ENCODE measurements around the gene NPR2.

The NPR2 gene

DNA sequence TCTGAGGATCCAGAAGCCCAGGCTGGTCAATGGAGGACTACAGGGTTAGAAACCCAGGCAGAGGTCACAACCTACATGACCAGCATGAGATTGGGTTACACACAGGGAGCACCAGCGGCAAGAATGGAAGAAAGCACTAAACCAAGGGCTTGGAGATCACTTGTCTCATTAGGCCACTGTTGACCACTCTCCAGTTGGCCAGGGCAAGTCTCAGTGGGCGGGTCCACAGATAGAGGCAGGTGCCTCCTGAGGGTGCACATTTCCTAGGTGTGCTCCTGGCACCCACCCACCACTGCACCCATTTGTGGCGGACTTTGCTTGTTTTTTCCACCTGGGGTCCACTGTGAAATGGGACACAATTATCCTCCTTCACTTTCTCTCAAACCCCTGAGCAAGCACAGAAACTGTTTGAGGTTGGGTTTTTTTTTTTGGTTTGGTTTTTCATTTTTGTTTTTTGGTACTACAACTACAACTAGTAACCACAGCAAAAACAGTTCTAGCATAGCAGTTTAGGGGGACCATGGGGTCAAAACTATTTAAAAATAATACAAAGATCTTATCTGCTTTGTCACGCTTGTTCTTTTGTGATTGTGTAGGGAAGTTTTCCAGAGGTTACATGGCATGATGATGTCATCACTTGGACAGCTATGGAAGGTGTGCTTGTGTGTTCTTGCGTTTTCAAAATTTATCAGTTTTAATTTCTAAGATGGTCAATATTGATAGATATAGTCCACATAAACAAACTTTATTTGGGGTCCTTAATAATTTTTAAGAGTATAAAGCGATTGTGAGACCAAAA is 6.1 kb downstream of the NPR2 start:
- no peaks in the 10 kb centered on the region for H4K20me1 ChIP-seq (ENCODE audit: insufficient read depth, low read length, poor library complexity, severe bottlenecking)
- no peak for TF ChIP-seq EZH2phosphoT487 (IDR thresholded peaks at IDR 0.05; ENCODE audit: borderline replicate concordance)
- TF ChIP-seq, protein P1, sequence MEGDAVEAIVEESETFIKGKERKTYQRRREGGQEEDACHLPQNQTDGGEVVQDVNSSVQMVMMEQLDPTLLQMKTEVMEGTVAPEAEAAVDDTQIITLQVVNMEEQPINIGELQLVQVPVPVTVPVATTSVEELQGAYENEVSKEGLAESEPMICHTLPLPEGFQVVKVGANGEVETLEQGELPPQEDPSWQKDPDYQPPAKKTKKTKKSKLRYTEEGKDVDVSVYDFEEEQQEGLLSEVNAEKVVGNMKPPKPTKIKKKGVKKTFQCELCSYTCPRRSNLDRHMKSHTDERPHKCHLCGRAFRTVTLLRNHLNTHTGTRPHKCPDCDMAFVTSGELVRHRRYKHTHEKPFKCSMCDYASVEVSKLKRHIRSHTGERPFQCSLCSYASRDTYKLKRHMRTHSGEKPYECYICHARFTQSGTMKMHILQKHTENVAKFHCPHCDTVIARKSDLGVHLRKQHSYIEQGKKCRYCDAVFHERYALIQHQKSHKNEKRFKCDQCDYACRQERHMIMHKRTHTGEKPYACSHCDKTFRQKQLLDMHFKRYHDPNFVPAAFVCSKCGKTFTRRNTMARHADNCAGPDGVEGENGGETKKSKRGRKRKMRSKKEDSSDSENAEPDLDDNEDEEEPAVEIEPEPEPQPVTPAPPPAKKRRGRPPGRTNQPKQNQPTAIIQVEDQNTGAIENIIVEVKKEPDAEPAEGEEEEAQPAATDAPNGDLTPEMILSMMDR (conservative IDR thresholded peaks at IDR 0.05; ENCODE audit: low read length), result no peak
- H3K36me3 ChIP-seq (ENCODE audit: insufficient read depth, low read length), result peaks cover 12% of the 10 kb centered on the region; the same call in 1 of the 2 replicates
- H2AFZ ChIP-seq (ENCODE audit: low read length), result no peak overlapping the region
- H3K9me2 ChIP-seq (replicated peaks; ENCODE audit: low read depth, low read length), result no peaks in the 10 kb centered on the region
- no peaks in the 10 kb centered on the region for H3F3A ChIP-seq (ENCODE audit: low read depth)
- H3K4me3 ChIP-seq (ENCODE audit: low read length, poor library complexity, severe bottlenecking), result no peak overlapping the region
- no peak overlapping the region for H3K4me2 ChIP-seq (ENCODE audit: low read depth, low read length, poor library complexity, severe bottlenecking)
- peaks cover 16% of the 10 kb centered on the region for H3K4me1 ChIP-seq (ENCODE audit: insufficient read depth, low read length, poor library complexity, severe bottlenecking)
- no peaks in the 10 kb centered on the region for H3K27me3 ChIP-seq (ENCODE audit: insufficient read depth, low read length, poor library complexity, severe bottlenecking)
- no peak overlapping the region for H3K9ac ChIP-seq (ENCODE audit: low read depth, low read length, poor library complexity, severe bottlenecking)
- H3K9me3 ChIP-seq (ENCODE audit: insufficient read depth, low read depth, low read length), result no peaks in the 10 kb centered on the region
- no peaks in the 10 kb centered on the region for H3K79me2 ChIP-seq (ENCODE audit: insufficient read depth, low read length)

GRCh38 chr9:35798658-35799374 is 7.4 kb downstream of the NPR2 start:
- Histone ChIP-seq H2AFZ (ENCODE audit: low read length) (no peak overlapping the region), H3K4me2 (ENCODE audit: low read depth, low read length, poor library complexity, severe bottlenecking) (no peak overlapping the region), H4K20me1 (ENCODE audit: insufficient read depth, low read length, poor library complexity, severe bottlenecking) (no peaks in the 10 kb centered on the region), H3K4me1 (ENCODE audit: insufficient read depth, low read length, poor library complexity, severe bottlenecking) (peaks cover 16% of the 10 kb centered on the region), H3F3A (ENCODE audit: low read depth) (no peaks in the 10 kb centered on the region), H3K36me3 (ENCODE audit: insufficient read depth, low read length) (peaks cover 10% of the 10 kb centered on the region; the same call in 1 of the 2 replicates), H3K79me2 (ENCODE audit: insufficient read depth, low read length) (no peaks in the 10 kb centered on the region), H3K9me3 (ENCODE audit: insufficient read depth, low read depth, low read length) (no peaks in the 10 kb centered on the region), H3K4me3 (ENCODE audit: low read length, poor library complexity, severe bottlenecking) (no peak overlapping the region), H3K9me2 (replicated peaks; ENCODE audit: low read depth, low read length) (no peaks in the 10 kb centered on the region), H3K9ac (ENCODE audit: low read depth, low read length, poor library complexity, severe bottlenecking) (no peak overlapping the region), H3K27me3 (ENCODE audit: insufficient read depth, low read length, poor library complexity, severe bottlenecking) (no peaks in the 10 kb centered on the region)
- TF ChIP-seq, protein P1 (conservative IDR thresholded peaks at IDR 0.05; ENCODE audit: low read length), result no peak
- no peak for TF ChIP-seq EZH2phosphoT487 (IDR thresholded peaks at IDR 0.05; ENCODE audit: borderline replicate concordance)

DNA sequence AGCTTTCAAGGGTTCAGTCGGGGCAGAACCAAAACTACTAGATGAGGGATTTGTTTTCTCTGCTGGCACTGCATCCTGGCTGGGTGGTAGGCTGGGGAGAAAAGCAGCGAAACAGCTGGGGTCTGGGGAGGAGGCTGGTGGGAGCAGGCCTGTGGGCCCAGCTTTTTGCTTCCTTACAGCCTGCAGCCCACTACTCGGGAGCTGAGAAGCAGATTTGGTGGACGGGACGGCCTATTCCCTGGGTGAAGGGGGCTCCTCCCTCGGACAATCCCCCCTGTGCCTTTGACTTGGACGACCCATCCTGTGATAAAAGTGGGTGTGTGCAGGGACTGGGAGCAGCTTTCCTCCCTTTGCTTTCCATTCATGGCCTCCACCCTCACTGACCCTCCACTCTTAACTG is 9.1 kb downstream of the NPR2 start:
- Histone ChIP-seq H3K9me2 (replicated peaks; ENCODE audit: low read depth, low read length) (no peaks in the 10 kb centered on the region), H3K36me3 (ENCODE audit: insufficient read depth, low read length) (peaks cover 10% of the 10 kb centered on the region; the same call in 1 of the 2 replicates), H3K9ac (ENCODE audit: low read depth, low read length, poor library complexity, severe bottlenecking) (no peak overlapping the region), H3K4me3 (ENCODE audit: low read length, poor library complexity, severe bottlenecking) (no peak overlapping the region), H3K79me2 (ENCODE audit: insufficient read depth, low read length) (no peaks in the 10 kb centered on the region), H3K4me2 (ENCODE audit: low read depth, low read length, poor library complexity, severe bottlenecking) (no peak overlapping the region), H3K27me3 (ENCODE audit: insufficient read depth, low read length, poor library complexity, severe bottlenecking) (no peaks in the 10 kb centered on the region), H2AFZ (ENCODE audit: low read length) (no peak overlapping the region), H3K9me3 (ENCODE audit: insufficient read depth, low read depth, low read length) (no peaks in the 10 kb centered on the region), H3F3A (ENCODE audit: low read depth) (no peaks in the 10 kb centered on the region), H3K4me1 (ENCODE audit: insufficient read depth, low read length, poor library complexity, severe bottlenecking) (peaks cover 9% of the 10 kb centered on the region), H4K20me1 (ENCODE audit: insufficient read depth, low read length, poor library complexity, severe bottlenecking) (no peaks in the 10 kb centered on the region)
- no peak for TF ChIP-seq EZH2phosphoT487 (IDR thresholded peaks at IDR 0.05; ENCODE audit: borderline replicate concordance)
- TF ChIP-seq, protein P1 (conservative IDR thresholded peaks at IDR 0.05; ENCODE audit: low read length), result no peak

All from Loucy (cell line).